Activated T-helper 2 cell treated with anti-CD3 and anti-CD28 coated beads, Interferon-gamma antibody, Interleukin-2, Interleukin-4, amounts not matched to agents 10 μg/mL and 5 μg/mL and 100 μg/mL, durations not matched to agents 14 hours and 24 hours and 36 hours (primary cell): ENCODE data around the gene RBM18. TPM values are rescaled to one million over a fixed set of nuclear protein-coding genes. Genes with fewer than 3 reads are reported as not detected.
A peak's percentile ranks its signal among the peaks of the same experiment; 100 is the strongest.

Experiments used
- DNase-seq: peaks from one replicate; pipeline ENCODE4 v3.0.0; 2021; ENCODE audit warnings: low spot score
- H3K27ac Mint-ChIP-seq: one replicate; pipeline ENCODE4 v1.8.0; 2021; ENCODE audit warnings: mixed read lengths
- H3K27me3 Mint-ChIP-seq: one replicate; pipeline ENCODE4 v1.8.0; 2021; ENCODE audit warnings: low read depth, mixed read lengths
- H3K36me3 Mint-ChIP-seq: one replicate; pipeline ENCODE4 v1.8.0; 2021; ENCODE audit warnings: low read depth, mixed read lengths
- H3K4me1 Mint-ChIP-seq: one replicate; pipeline ENCODE4 v1.8.0; 2021; ENCODE audit warnings: low read depth, mixed read lengths
- H3K4me3 Mint-ChIP-seq: one replicate; pipeline ENCODE4 v1.8.0; 2021; ENCODE audit warnings: low read depth, mild to moderate bottlenecking, moderate library complexity, mixed read lengths
- H3K9me3 Mint-ChIP-seq: one replicate; pipeline ENCODE4 v1.8.0; 2021; ENCODE audit warnings: mixed read lengths
- intact Hi-C: fragments of 100-400 bp; cut with micrococcal nuclease; formaldehyde crosslinking; loops from one replicate; pipeline ENCODE4 v1.15.1; 2023
- total RNA-seq: library from RNA; stranded (reverse); gene quantifications from 2 replicates; pipeline ENCODE4 v1.2.3, GENCODE V29; 2022

Gene RBM18
- total RNA-seq, 1 donor from 2014 or later = 19.4 TPM

DNA sequence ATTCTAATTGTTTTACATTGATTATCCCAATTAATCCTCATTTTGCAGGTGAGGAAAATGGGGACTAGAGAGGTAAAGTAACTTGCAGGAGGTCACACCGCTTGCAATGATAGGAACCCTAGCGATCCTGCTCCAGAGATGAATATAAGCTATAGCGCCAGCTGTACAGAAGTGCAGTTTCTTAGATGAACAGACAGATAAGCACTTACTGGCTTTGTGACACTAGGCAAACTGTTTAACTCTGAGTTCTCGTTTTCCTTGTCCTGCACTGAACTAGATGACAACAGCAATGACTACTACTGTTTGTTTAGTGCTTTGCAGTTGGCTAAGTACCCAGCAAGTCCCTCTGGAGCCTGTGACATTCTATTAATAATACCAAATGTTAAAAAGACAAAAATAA is 47.0 kb downstream of the RBM18 start:
- Mint-ChIP-seq H3K36me3 (no peaks in the 10 kb centered on the region), H3K27me3 (peaks cover 79% of the 10 kb centered on the region), H3K4me3 (no peak overlapping the region), H3K9me3 (no peaks in the 10 kb centered on the region), H3K4me1 (peaks cover 21% of the 10 kb centered on the region), H3K27ac (no peak overlapping the region)
- intact Hi-C loops = loop anchor here (2.0 kb wide), 1 partner anchor 131 kb away; no protein-coding TSS in a partner anchor
- no peak for DNase-seq

GRCh38 chr9:122216798-122217418 is 47.7 kb downstream of the RBM18 start:
- DNase-seq = no peak
- Mint-ChIP-seq H3K27ac (no peak overlapping the region), H3K36me3 (no peaks in the 10 kb centered on the region), H3K4me1 (peaks cover 21% of the 10 kb centered on the region), H3K27me3 (peaks cover 79% of the 10 kb centered on the region), H3K4me3 (no peak overlapping the region), H3K9me3 (no peaks in the 10 kb centered on the region)
- intact Hi-C loops = no loop called here

GRCh38 chr9:122216138-122216797 is 48.4 kb downstream of the RBM18 start:
- no peaks in the 10 kb centered on the region for H3K9me3 Mint-ChIP-seq
- peaks cover 21% of the 10 kb centered on the region for H3K4me1 Mint-ChIP-seq
- no peak for DNase-seq
- H3K36me3 Mint-ChIP-seq = no peaks in the 10 kb centered on the region
- H3K4me3 Mint-ChIP-seq = no peak overlapping the region
- H3K27ac Mint-ChIP-seq = no peak overlapping the region
- intact Hi-C loops = no loop called here
- peaks cover 79% of the 10 kb centered on the region for H3K27me3 Mint-ChIP-seq

GRCh38 chr9:122215663-122216062 is 49.0 kb downstream of the RBM18 start:
- no peaks in the 10 kb centered on the region for H3K36me3 Mint-ChIP-seq
- peaks cover 76% of the 10 kb centered on the region for H3K27me3 Mint-ChIP-seq
- intact Hi-C loops = no loop called here
- no peaks in the 10 kb centered on the region for H3K9me3 Mint-ChIP-seq
- no peak overlapping the region for H3K27ac Mint-ChIP-seq
- H3K4me1 Mint-ChIP-seq = peaks cover 21% of the 10 kb centered on the region
- H3K4me3 Mint-ChIP-seq = no peak overlapping the region
- no peak for DNase-seq

DNA sequence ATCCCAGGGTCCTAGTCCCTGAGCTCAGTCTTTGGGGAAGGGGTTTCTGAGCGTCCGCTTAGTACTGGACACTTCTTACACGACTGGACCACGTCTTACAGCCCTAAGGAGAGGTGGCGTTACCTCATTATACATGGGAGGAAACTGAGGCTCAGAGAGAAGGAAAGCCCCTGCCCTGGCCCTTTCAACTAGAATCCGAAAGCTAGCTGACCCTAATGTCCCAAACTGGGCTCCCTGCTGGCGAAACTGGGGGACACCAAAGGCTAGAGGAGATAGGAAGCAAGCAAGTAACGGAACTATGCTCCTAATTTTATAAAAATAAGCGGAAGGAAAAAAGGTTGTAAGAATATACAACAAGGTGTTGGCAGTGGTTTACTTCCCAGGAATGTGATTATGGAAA is 50.1 kb downstream of the RBM18 start:
- DNase-seq = no peak
- H3K9me3 Mint-ChIP-seq = no peaks in the 10 kb centered on the region
- no peak overlapping the region for H3K27ac Mint-ChIP-seq
- H3K36me3 Mint-ChIP-seq = no peaks in the 10 kb centered on the region
- peaks cover 69% of the 10 kb centered on the region for H3K27me3 Mint-ChIP-seq
- H3K4me3 Mint-ChIP-seq = peak overlapping the region; percentile 40
- intact Hi-C loops = no loop called here
- peaks cover 18% of the 10 kb centered on the region for H3K4me1 Mint-ChIP-seq

DNA sequence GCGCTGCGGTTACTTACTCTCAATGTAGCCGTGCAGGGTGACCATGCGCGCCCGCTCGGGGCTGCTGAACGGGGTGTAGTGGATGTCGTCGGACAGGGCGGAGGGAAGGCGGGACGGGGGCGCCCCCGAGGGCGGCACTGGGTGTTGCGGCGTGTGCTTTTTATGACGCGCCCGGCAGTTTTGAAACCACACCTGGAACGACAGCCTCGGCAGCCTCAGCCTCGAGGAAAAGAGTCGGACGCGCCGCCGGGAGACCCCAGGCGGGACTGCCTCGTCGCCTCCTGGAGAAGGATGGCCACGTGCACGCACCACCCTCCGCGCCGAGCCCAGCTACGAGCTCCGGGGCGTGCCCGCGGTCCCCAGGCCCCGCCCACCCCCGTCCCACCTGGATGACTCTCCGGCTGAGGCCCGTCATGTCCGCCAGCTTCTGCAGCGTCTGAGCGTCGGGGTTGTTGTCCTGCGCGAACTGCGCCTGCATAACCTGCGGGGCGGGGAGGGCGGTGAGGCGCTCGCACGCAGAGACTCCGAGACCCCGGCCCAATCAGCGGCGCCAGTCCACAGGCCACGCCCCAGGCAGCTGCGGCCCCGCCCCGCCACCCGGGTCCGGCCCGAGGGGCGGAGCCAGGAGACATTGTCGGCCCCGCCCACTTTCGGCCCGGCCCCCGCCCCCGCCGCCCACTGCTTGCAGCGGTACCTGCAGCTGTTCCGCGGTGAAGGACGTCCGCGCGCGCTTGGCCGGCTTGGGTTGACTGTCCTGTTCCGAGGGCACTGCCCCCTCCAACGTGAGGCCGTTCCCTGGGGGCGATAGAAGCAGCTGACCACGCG is 50.8 kb downstream of the RBM18 start:
- intact Hi-C loops = no loop called here
- no peaks in the 10 kb centered on the region for H3K36me3 Mint-ChIP-seq
- H3K9me3 Mint-ChIP-seq = no peaks in the 10 kb centered on the region
- no peak overlapping the region for H3K27ac Mint-ChIP-seq
- peaks cover 13% of the 10 kb centered on the region for H3K4me1 Mint-ChIP-seq
- H3K4me3 Mint-ChIP-seq = peak overlapping the region; percentile 40
- peak; percentile 61 for DNase-seq
- H3K27me3 Mint-ChIP-seq = peaks cover 62% of the 10 kb centered on the region

- Mint-ChIP-seq H3K36me3 (no peaks in the 10 kb centered on the region), H3K4me3 (peak overlapping the region; percentile 19), H3K9me3 (no peaks in the 10 kb centered on the region), H3K27ac (no peak overlapping the region), H3K4me1 (peaks cover 7% of the 10 kb centered on the region), H3K27me3 (peaks cover 55% of the 10 kb centered on the region)
- intact Hi-C loops = no loop called here
- no peak for DNase-seq
Measured at GRCh38 chr9:122213102-122213588, 51.5 kb downstream of the RBM18 start.

- DNase-seq = no peak
- intact Hi-C loops = no loop called here
- Mint-ChIP-seq H3K27me3 (peaks cover 49% of the 10 kb centered on the region), H3K4me1 (peaks cover 2% of the 10 kb centered on the region), H3K27ac (no peak overlapping the region), H3K9me3 (no peaks in the 10 kb centered on the region), H3K4me3 (peak overlapping the region; percentile 19), H3K36me3 (no peaks in the 10 kb centered on the region)
Measured at GRCh38 chr9:122212473-122213004, 52.1 kb downstream of the RBM18 start.

DNA sequence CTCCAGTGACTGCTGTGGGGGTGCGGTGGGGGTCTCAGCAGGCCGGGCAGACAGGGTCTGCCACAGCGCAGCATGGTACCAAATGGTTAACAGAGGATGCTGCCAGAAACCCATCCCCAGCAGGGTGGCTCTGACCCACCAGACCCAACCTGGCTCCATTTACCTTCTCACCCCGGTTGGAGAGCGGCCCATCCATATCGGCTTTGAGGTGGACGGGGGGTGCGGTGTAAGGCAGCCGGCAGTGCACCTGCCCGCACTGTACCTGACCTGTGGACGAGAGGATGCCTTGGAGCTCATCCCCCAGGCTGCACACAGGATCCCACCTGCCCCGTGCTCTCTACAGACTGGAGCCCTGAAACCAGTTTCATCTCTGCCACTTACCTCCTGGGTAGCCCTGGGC is 55.2 kb downstream of the RBM18 start:
- no peak overlapping the region for H3K4me3 Mint-ChIP-seq
- no peak overlapping the region for H3K27ac Mint-ChIP-seq
- no peak for DNase-seq
- no peaks in the 10 kb centered on the region for H3K36me3 Mint-ChIP-seq
- H3K27me3 Mint-ChIP-seq = peaks cover 25% of the 10 kb centered on the region
- no peaks in the 10 kb centered on the region for H3K9me3 Mint-ChIP-seq
- intact Hi-C loops = no loop called here
- peaks cover under 1% of the 10 kb centered on the region for H3K4me1 Mint-ChIP-seq

GRCh38 chr9:122207096-122207495 is 57.5 kb downstream of the RBM18 start:
- H3K36me3 Mint-ChIP-seq = no peaks in the 10 kb centered on the region
- no peaks in the 10 kb centered on the region for H3K4me1 Mint-ChIP-seq
- H3K27me3 Mint-ChIP-seq = peaks cover 12% of the 10 kb centered on the region
- H3K27ac Mint-ChIP-seq = no peak overlapping the region
- no peaks in the 10 kb centered on the region for H3K9me3 Mint-ChIP-seq
- no peak for DNase-seq
- intact Hi-C loops = no loop called here
- no peak overlapping the region for H3K4me3 Mint-ChIP-seq

DNA sequence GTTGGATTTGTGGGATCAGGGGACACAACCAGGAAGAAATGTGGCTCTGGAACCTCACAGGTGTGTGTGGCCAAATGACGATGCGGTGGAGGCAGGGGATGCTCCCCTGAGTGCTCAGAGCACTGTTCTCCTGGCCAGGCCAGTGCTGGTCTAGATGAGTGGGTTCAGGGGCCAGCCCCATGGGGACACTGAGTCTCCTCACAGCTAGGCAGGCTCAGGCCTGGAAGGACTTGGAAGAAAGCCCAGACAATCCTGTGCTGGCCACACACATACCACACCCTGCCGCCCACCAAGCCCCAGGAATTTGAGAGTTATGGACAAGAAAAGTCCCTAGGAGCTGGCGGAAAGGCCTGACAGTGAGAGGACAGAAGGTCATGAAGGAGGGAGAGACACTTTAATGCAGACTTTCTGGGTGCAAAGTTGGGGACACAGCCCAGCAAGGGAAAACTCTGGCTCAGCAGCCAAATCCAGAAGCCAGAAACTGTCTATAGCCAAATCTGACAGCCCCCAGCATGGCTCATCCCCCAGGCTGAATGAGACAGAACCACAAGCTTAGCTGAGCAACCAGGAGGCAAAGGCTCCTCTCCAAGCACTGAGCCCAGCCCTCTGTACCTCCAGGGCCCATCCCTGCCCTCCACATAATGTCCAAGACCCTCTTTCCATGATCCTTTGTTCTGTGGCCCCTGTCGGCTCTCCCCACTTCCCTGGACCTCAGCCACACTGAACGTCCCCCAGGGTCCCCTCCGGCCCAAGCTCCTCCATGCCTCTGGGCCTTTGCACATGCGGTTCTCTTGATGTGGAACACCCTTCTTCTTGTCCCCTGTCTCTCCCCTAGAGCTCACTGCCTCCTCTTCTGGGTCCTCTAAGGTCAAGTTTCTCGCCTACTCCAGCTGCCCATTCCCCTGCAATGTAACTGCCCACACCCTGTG is 58.3 kb downstream of the RBM18 start:
- H3K27me3 Mint-ChIP-seq = peaks cover 5% of the 10 kb centered on the region
- no peaks in the 10 kb centered on the region for H3K36me3 Mint-ChIP-seq
- intact Hi-C loops = no loop called here
- H3K27ac Mint-ChIP-seq = no peak overlapping the region
- H3K4me1 Mint-ChIP-seq = no peaks in the 10 kb centered on the region
- no peak for DNase-seq
- no peak overlapping the region for H3K4me3 Mint-ChIP-seq
- no peaks in the 10 kb centered on the region for H3K9me3 Mint-ChIP-seq

DNA sequence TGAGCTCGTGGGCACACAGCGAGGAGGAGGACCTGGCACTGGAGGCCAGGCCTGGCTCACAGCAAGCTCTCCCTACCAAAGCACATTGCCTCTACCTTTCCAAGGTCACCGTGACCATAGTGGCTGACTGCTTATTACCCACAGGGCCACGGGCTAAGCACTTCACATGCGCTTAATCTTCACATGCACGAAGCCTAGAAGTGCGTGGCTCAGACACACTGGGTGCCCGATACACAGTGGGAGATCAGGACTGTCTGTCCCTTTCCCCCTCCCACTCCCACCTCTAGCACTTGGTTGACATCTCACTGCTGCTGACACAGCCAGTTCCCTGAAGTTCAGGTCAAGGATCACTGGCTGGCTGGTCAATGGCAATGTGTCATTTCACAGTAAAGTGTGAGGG is 59.5 kb downstream of the RBM18 start:
- Mint-ChIP-seq H3K27me3 (no peaks in the 10 kb centered on the region), H3K4me1 (no peaks in the 10 kb centered on the region), H3K27ac (no peak overlapping the region), H3K36me3 (no peaks in the 10 kb centered on the region), H3K4me3 (no peak overlapping the region), H3K9me3 (no peaks in the 10 kb centered on the region)
- no peak for DNase-seq
- intact Hi-C loops = no loop called here
